H9 (cell line): ENCODE measurements around the gene UCP3. TPM values are rescaled to one million over a fixed set of nuclear protein-coding genes. Genes with fewer than 3 reads are reported as not detected.

Source experiments
- DNase-seq: peaks from one replicate; pipeline ENCODE4 v3.0.0-alpha.2; 2017
- H2AFZ ChIP-seq: one replicate; pipeline ENCODE4 v1.6.1; 2013; ENCODE audit warnings: mild to moderate bottlenecking, low read length, control low read depth, moderate library complexity
- H2AK5ac ChIP-seq: 2 replicates; pipeline ENCODE4 v1.6.1; 2013; ENCODE audit warnings: low read length, control low read depth, mixed read lengths; ENCODE audit not compliant: insufficient read length
- H2BK120ac ChIP-seq: one replicate; pipeline ENCODE4 v1.6.1; 2013; ENCODE audit warnings: low read depth, mild to moderate bottlenecking, low read length, control low read depth, inconsistent platforms; ENCODE audit not compliant: poor library complexity, severe bottlenecking
- H2BK12ac ChIP-seq: 2 replicates; pipeline ENCODE4 v1.6.1; 2013; ENCODE audit warnings: low read length, control low read depth, mixed read lengths, low read depth; ENCODE audit not compliant: insufficient read length
- H2BK15ac ChIP-seq: 2 replicates; pipeline ENCODE4 v1.6.1; 2013; ENCODE audit warnings: low read depth, low read length, control low read depth
- H2BK20ac ChIP-seq: one replicate; pipeline ENCODE4 v1.6.1; 2013; ENCODE audit warnings: low read depth, mild to moderate bottlenecking, low read length, control low read depth, inconsistent platforms; ENCODE audit not compliant: poor library complexity, severe bottlenecking
- H2BK5ac ChIP-seq: 2 replicates; pipeline ENCODE4 v1.6.1; 2013; ENCODE audit warnings: low read length, control low read depth, mixed read lengths; ENCODE audit not compliant: insufficient read length
- H3K14ac ChIP-seq: 2 replicates; pipeline ENCODE4 v1.6.1; 2013; ENCODE audit warnings: low read length, control low read depth; ENCODE audit not compliant: insufficient read depth
- H3K18ac ChIP-seq: 2 replicates; pipeline ENCODE4 v1.6.1; 2013; ENCODE audit warnings: low read depth, mild to moderate bottlenecking, mixed read lengths, low read length, control low read depth; ENCODE audit not compliant: insufficient read length
- H3K23ac ChIP-seq: 2 replicates; pipeline ENCODE4 v1.6.1; 2013; ENCODE audit warnings: low read length, control low read depth, mixed read lengths, low read depth; ENCODE audit not compliant: insufficient read length
- H3K23me2 ChIP-seq: 2 replicates; pipeline ENCODE4 v1.6.1; 2013; ENCODE audit warnings: low read depth, mild to moderate bottlenecking, mixed read lengths, low read length, control low read depth; ENCODE audit not compliant: insufficient read length, poor library complexity, severe bottlenecking
- H3K27ac ChIP-seq: 2 replicates; pipeline ENCODE4 v1.5.1; 2013; ENCODE audit warnings: low read length, control low read depth, mixed read lengths, low read depth; ENCODE audit not compliant: insufficient read length
- H3K27me3 ChIP-seq: 2 replicates; pipeline ENCODE4 v1.6.1; 2013; ENCODE audit warnings: low read length, control low read depth, inconsistent platforms; ENCODE audit not compliant: insufficient read depth
- H3K4ac ChIP-seq: 2 replicates; pipeline ENCODE4 v1.6.1; 2013; ENCODE audit warnings: low read depth, mild to moderate bottlenecking, control low read depth, inconsistent platforms, low read length, moderate library complexity
- H3K4me1 ChIP-seq: 2 replicates; pipeline ENCODE4 v1.6.1; 2013; ENCODE audit warnings: low read length, control low read depth, inconsistent platforms; ENCODE audit not compliant: insufficient read depth
- H3K4me2 ChIP-seq: 2 replicates; pipeline ENCODE4 v1.6.1; 2013; ENCODE audit warnings: low read length, control low read depth, mixed read lengths; ENCODE audit not compliant: insufficient read length, insufficient read depth
- H3K56ac ChIP-seq: 2 replicates; pipeline ENCODE4 v1.6.1; 2013; ENCODE audit warnings: low read depth, mild to moderate bottlenecking, mixed read lengths, low read length, control low read depth; ENCODE audit not compliant: insufficient read length
- H3K79me1 ChIP-seq: 2 replicates; pipeline ENCODE4 v1.6.1; 2013; ENCODE audit warnings: low read depth, mild to moderate bottlenecking, moderate library complexity, low read length, control low read depth, inconsistent platforms; ENCODE audit not compliant: insufficient read depth, poor library complexity, severe bottlenecking
- H3K79me2 ChIP-seq: 2 replicates; pipeline ENCODE4 v1.6.1; 2013; ENCODE audit warnings: low read length, control low read depth, inconsistent platforms; ENCODE audit not compliant: insufficient read depth
- H3K9ac ChIP-seq: 2 replicates; pipeline ENCODE4 v1.6.1; 2013; ENCODE audit warnings: low read length, control low read depth, mixed read lengths; ENCODE audit not compliant: insufficient read length; ENCODE audit errors: extremely low read depth
- H3K9me3 ChIP-seq: one replicate; pipeline ENCODE4 v1.6.1; 2013; ENCODE audit warnings: low read depth, low read length, inconsistent platforms; ENCODE audit not compliant: control insufficient read depth
- H3T11ph ChIP-seq: one replicate; pipeline ENCODE4 v1.6.1; 2013; ENCODE audit warnings: mild to moderate bottlenecking, low read length, control low read depth, inconsistent platforms
- H4K20me1 ChIP-seq: one replicate; pipeline ENCODE4 v1.6.1; 2013; ENCODE audit not compliant: control insufficient read depth, insufficient read length, insufficient read depth
- H4K5ac ChIP-seq: 2 replicates; pipeline ENCODE4 v1.6.1; 2013; ENCODE audit warnings: low read depth, mild to moderate bottlenecking, mixed read lengths, low read length, control low read depth; ENCODE audit not compliant: insufficient read length
- H4K8ac ChIP-seq: replicated peaks from 2 replicates; pipeline ENCODE4 v1.6.1; 2013; ENCODE audit warnings: low read length, control low read depth, mixed read lengths, low read depth; ENCODE audit not compliant: insufficient read length
- H4K91ac ChIP-seq: 2 replicates; pipeline ENCODE4 v1.6.1; 2013; ENCODE audit warnings: low read depth, mild to moderate bottlenecking, moderate library complexity, mixed read lengths, low read length, control low read depth; ENCODE audit not compliant: insufficient read length
- H3K27ac Mint-ChIP-seq, 3 experiments: 2 replicates in 2 of 3; 3 replicates in 1 of 3; pipeline ENCODE4 v1.8.0; 2020 to 2021; ENCODE audit warnings: mixed read lengths in 3 of 3, mild to moderate bottlenecking in 1 of 3, moderate library complexity in 1 of 3
- H3K27me3 Mint-ChIP-seq: 2 replicates; pipeline ENCODE4 v1.8.0; 2021; ENCODE audit warnings: low read depth, mild to moderate bottlenecking, moderate library complexity, mixed read lengths
- H3K36me3 Mint-ChIP-seq, 3 experiments: 2 replicates in 2 of 3; 3 replicates in 1 of 3; pipeline ENCODE4 v1.8.0; 2020 to 2021; ENCODE audit warnings: low read depth in 3 of 3, mixed read lengths in 3 of 3; ENCODE audit not compliant: insufficient read depth in 1 of 3
- H3K4me1 Mint-ChIP-seq, 2 experiments: 2 replicates each; pipeline ENCODE4 v1.8.0; 2020; ENCODE audit warnings: mixed read lengths in 2 of 2
- H3K4me3 Mint-ChIP-seq, 2 experiments: 2 replicates in 1 of 2; 3 replicates in 1 of 2; pipeline ENCODE4 v1.8.0; 2020 to 2021; ENCODE audit warnings: mild to moderate bottlenecking in 2 of 2, mixed read lengths in 2 of 2, moderate library complexity in 1 of 2
- H3K9me3 Mint-ChIP-seq, 2 experiments: 2 replicates in 1 of 2; 3 replicates in 1 of 2; pipeline ENCODE4 v1.8.0; 2020; ENCODE audit warnings: mild to moderate bottlenecking in 2 of 2, mixed read lengths in 2 of 2, moderate library complexity in 1 of 2
- WGBS: extraction: QIAGEN DNeasy Blood & Tissue Kit; methylation state at CpG from one replicate; pipeline ENCODE4 v1.1.7; 2013; ENCODE audit warnings: missing lambda C conversion rate, low lambda C conversion rate, mixed read lengths; ENCODE audit not compliant: insufficient read length; ENCODE audit errors: extremely low coverage; 5-methylcytosine and 5-hydroxymethylcytosine counted together
- total RNA-seq: library from RNA; stranded (reverse); gene quantifications from 2 replicates; pipeline ENCODE4 v1.2.1, GENCODE V29; 2021
- TF ChIP-seq, protein P1 (sequence below): fragments of 200-600 bp; sonication (generic); conservative IDR thresholded peaks from 3 replicates; pipeline ENCODE4 v1.8.0; 2021; ENCODE audit warnings: antibody characterized with exemption, mild to moderate bottlenecking

The UCP3 gene
- total RNA-seq, 1 experiment from 2014 or later = 0.85 TPM

DNA sequence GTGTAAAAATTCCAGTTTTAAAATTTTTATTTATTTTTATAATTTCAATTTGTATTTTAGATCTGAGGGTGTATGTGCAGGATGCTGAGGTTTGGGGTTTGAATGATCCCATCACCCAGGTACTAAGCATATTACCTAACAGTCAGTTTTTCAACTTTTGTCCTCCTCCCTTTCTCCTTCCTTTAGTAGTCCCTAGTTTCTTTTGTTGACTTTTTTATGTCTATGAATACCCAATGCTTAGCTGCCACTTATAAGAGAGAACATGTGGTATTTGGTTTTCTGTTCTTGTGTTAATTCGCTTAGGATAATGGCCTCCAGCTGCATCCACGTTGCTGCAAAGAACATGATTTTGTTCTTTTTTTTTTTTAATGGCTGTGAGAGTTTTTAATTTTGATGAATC lies 35.7 kb upstream of the UCP3 start:
- Histone ChIP-seq H3K18ac (no peak overlapping the region), H4K91ac (no peak overlapping the region), H2AK5ac (no peak overlapping the region), H2BK20ac (no peak overlapping the region), H3K14ac (no peak overlapping the region), H2BK5ac (no peak overlapping the region), H4K20me1 (no peaks in the 10 kb centered on the region), H3K79me1 (no peaks in the 10 kb centered on the region), H3K9me3 (no peaks in the 10 kb centered on the region), H3K23me2 (no peaks in the 10 kb centered on the region), H3K4me1 (no peaks in the 10 kb centered on the region; the same call in 1 of the 2 replicates), H3K56ac (no peak overlapping the region), H3K9ac (no peak overlapping the region), H3K27ac (no peak overlapping the region), H4K8ac (no peak overlapping the region), H2BK120ac (no peak overlapping the region), H4K5ac (no peak overlapping the region), H2BK15ac (no peak overlapping the region), H3T11ph (no peak overlapping the region), H2AFZ (no peak overlapping the region), H3K23ac (no peak overlapping the region), H3K79me2 (no peaks in the 10 kb centered on the region), H3K4ac (no peak overlapping the region), H3K4me2 (no peak overlapping the region), H2BK12ac (no peak overlapping the region), H3K27me3 (no peaks in the 10 kb centered on the region)
- DNase-seq = no peak
- TF ChIP-seq, protein P1, sequence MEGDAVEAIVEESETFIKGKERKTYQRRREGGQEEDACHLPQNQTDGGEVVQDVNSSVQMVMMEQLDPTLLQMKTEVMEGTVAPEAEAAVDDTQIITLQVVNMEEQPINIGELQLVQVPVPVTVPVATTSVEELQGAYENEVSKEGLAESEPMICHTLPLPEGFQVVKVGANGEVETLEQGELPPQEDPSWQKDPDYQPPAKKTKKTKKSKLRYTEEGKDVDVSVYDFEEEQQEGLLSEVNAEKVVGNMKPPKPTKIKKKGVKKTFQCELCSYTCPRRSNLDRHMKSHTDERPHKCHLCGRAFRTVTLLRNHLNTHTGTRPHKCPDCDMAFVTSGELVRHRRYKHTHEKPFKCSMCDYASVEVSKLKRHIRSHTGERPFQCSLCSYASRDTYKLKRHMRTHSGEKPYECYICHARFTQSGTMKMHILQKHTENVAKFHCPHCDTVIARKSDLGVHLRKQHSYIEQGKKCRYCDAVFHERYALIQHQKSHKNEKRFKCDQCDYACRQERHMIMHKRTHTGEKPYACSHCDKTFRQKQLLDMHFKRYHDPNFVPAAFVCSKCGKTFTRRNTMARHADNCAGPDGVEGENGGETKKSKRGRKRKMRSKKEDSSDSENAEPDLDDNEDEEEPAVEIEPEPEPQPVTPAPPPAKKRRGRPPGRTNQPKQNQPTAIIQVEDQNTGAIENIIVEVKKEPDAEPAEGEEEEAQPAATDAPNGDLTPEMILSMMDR = no peak
- H3K36me3 Mint-ChIP-seq = peaks cover 0 to 23% (median 10%) of the 10 kb centered on the region in 3 experiments; a peak in 6 of 7 replicates
- WGBS = no CpG with 5 or more reads among the region's 2 CpGs
- peaks cover 6 to 12% of the 10 kb centered on the region in 2 experiments for H3K4me1 Mint-ChIP-seq
- H3K4me3 Mint-ChIP-seq = no peak overlapping the region
- no peaks in the 10 kb centered on the region for H3K9me3 Mint-ChIP-seq
- H3K27me3 Mint-ChIP-seq = no peaks in the 10 kb centered on the region
- peak overlapping the region in 1 of 3 experiments; percentile 19; a peak in 1 of 7 replicates for H3K27ac Mint-ChIP-seq
